Testis (tissue), 2 donors: ENCODE measurements around the gene SRRM2.

Experiments used
- POLR2A ChIP-seq: fragments of 450-650 bp; IDR thresholded peaks from one replicate; pipeline ENCODE4 v1.6.1; 2017; ENCODE audit warnings: antibody characterized with exemption, mild to moderate bottlenecking, moderate library complexity
- TF ChIP-seq, protein P1 (sequence below), 3 experiments: fragments of 450-650 bp in 2 of 3; fragments of 200-600 bp in 1 of 3; sonication (generic) in 1 of 3; IDR thresholded peaks; one replicate each; pipeline ENCODE4 v1.5.1; 2016 to 2019; ENCODE audit warnings: antibody characterized with exemption in 3 of 3, mild to moderate bottlenecking in 2 of 3, moderate library complexity in 1 of 3

DNA sequence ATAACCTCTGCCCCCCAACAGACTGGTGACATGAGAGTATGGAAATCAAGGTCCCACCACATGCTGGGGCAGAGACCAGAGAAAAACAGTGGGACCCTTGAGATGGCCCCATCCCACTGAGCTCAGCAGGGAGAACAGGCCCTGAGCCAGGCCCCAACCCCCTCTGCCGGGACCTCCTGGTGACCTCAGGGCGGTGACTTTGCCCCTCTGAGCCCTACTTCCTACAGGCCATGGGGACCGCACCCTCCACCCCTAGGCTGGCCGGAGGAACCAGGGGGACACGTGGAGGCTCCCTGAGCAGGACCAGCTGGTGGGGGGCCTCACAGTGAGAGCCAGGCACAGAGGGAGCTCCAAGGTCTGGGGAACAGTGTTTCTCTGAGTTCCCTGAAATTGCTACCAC, 13.8 kb upstream of the SRRM2 start:
- TF ChIP-seq POLR2A: no peak
- TF ChIP-seq, protein P1, sequence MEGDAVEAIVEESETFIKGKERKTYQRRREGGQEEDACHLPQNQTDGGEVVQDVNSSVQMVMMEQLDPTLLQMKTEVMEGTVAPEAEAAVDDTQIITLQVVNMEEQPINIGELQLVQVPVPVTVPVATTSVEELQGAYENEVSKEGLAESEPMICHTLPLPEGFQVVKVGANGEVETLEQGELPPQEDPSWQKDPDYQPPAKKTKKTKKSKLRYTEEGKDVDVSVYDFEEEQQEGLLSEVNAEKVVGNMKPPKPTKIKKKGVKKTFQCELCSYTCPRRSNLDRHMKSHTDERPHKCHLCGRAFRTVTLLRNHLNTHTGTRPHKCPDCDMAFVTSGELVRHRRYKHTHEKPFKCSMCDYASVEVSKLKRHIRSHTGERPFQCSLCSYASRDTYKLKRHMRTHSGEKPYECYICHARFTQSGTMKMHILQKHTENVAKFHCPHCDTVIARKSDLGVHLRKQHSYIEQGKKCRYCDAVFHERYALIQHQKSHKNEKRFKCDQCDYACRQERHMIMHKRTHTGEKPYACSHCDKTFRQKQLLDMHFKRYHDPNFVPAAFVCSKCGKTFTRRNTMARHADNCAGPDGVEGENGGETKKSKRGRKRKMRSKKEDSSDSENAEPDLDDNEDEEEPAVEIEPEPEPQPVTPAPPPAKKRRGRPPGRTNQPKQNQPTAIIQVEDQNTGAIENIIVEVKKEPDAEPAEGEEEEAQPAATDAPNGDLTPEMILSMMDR (IDR thresholded peaks at IDR 0.05): no peak
